Placental epithelial cell (primary cell): ENCODE data around the gene NFASC. TPM values are rescaled to one million over a fixed set of nuclear protein-coding genes. Genes with fewer than 3 reads are reported as not detected.

Experiments
- total RNA-seq: library from RNA; depleted of rRNA; stranded (reverse); fragments of >200 nt; gene quantifications from 2 replicates; pipeline ENCODE4 v1.2.3, GENCODE V29; 2012

The NFASC gene
- total RNA-seq, result under 0.01 TPM in 2 replicates

DNA sequence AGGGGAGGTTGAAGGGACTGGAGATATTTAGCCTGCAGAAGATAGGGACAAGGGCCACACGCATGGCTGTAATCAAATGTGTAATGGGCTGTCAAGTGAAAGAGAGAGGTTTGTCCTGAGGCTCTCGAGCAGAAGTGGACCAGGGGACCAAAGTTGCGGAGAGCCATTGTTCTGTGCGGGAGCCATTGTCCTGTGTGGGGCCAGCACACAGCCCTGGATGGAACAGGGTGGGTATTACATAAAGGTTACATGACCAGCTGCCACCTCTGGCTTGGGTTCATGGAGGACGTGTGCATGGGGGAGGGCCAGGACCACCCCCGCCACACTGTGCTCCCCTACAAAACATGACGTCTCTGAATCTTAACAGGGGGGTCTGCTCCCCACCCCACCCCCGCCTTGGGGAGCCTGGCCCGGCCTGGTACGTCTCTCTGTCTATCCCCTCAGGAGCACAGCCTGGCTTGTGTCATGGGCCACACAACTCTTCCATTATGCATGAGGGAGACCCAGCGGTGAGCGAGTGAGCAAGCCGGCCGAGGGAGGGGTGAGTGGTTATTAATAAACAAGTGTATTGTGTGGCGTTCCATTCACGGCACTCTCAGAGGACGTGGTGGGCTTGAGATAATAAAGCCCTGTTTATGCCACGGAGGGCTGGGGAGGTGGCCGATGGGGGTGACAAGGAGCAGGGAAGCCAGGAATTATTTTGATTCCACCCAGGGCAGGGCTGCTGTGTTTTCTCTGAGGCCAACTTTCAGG is at the start of gene NFASC:
Gene NFASC (plus strand): TSS at position 703 of the 753 bp plus-strand sequence. CDS start 73,454 bp downstream, outside the sequence.

DNA sequence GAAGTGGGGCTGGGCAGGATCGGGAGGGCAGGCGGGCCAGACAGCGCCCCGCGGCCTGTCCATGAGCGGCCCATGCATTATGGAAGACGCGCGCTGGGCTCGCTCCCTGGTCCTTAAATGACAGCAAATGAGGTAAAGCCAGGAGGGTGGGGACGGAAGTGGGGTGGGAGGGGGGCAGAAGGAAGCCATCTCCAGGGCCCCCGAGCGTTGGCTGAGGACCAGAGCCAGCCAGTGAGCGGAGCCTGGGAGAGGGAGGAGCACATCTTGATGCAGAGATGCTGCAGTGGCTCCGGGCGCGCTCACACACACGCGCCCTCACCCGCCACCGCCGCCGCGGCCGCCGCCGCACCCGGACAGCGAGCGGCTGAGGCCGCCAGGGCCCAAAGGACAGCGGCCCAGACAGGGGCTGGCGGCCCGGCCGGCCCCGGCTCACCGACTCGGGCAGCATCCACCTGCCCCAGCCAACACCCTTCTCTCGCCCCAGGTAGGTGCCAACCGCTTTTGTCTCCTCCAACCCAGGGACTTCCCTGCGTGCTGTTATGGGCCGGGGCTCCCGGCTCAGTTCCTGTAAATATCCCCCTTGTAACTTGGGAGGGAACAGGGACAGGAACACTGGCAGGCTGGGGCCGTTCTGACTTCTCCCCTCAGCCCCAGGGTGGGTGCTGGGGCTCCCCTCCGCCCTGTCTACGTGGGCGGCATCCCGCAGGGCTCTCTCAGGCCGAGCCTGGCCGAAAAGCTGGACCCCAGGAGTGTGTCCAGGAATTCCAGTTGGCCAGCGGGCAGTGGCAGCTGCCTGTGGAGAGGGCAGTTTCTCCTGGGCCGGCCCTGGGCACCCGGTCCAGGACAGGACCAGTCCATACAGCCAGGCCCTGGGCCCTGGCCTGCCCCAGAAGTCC is 172.5 kb downstream of the NFASC start, which contains the start of gene CNTN2:
Gene CNTN2 (plus strand): TSS at position 302 of the 896 bp plus-strand sequence. CDS start 9,974 bp downstream, outside the sequence.

Other genes starting within 250 kb of the NFASC start
- gene LRRN2, start 185.1 kb upstream of the NFASC start, total RNA-seq, result 0.22 and 10.2 TPM in 2 replicates
- gene CNTN2, start 172.3 kb downstream of the NFASC start, total RNA-seq, result under 0.01 TPM in 1 of 2 replicates, not detected in the other
- 0.65 and 1.6 TPM in 2 replicates for gene TMEM81, start 213.6 kb downstream of the NFASC start, total RNA-seq